Adrenal gland (tissue), 5 donors: ENCODE results near the gene FGFRL1.

Experiments used
- CTCF ChIP-seq, 6 experiments: fragments of 450-650 bp in 4 of 6; fragments of 200-600 bp in 2 of 6; sonication (generic) in 1 of 6; IDR thresholded peaks; 1 replicate in 5 of 6; 2 replicates in 1 of 6; pipeline versions ENCODE4 v1.5.1 to v1.8.0; 2016 to 2021; ENCODE audit warnings: antibody characterized with exemption in 6 of 6, mild to moderate bottlenecking in 2 of 6, moderate library complexity in 1 of 6
- POLR2A ChIP-seq, 2 donors: fragments of 450-650 bp; IDR thresholded peaks; one replicate each; pipeline ENCODE4 v1.6.1; 2017; ENCODE audit warnings: antibody characterized with exemption in 2 of 2, mild to moderate bottlenecking in 2 of 2, moderate library complexity in 1 of 2
- donor health status: DM: no; HTN: no; CAD: no.

- TF ChIP-seq POLR2A (IDR thresholded peaks at IDR 0.05) (no peak), CTCF (IDR thresholded peaks at IDR 0.05) (no peak)
Measured at GRCh38 chr4:963276-964225, 47.9 kb upstream of the FGFRL1 start.
